ENCODE results near the gene NCKAP5.

DNA sequence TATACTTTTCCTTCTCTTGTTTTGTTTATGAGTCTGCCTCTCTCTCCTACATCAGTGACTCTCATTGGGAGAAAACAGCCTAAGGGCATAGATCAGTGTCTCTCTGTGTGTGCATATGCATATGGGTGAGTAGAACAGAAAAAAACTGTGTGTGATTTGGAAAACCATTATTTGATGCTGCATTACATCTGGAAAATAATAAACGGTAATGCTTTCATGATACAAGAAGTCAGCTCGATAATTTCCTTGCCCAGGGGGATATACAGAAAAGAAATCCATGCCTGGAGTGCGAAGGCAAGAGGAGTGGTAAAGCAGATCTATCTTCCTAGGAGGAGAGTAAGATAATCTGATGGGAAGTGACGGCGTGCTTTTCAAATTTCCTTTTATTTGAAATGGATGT, 676.8 kb downstream of the NCKAP5 start:
- TF ChIP-seq CTCF (CRISPR knock-in tag; IDR thresholded peaks at IDR 0.05) (no peak), POLR2A (IDR thresholded peaks at IDR 0.05; ENCODE audit: insufficient read depth in 1 of 2, low read depth in 2 of 2, low read length in 2 of 2) (no peak), HOXA7 (CRISPR knock-in tag; IDR thresholded peaks at IDR 0.05) (no peak), ZNF660 (CRISPR knock-in tag; IDR thresholded peaks at IDR 0.05; ENCODE audit: borderline replicate concordance, low read depth) (no peak), ZBTB46 (CRISPR knock-in tag; IDR thresholded peaks at IDR 0.05; ENCODE audit: borderline replicate concordance) (no peak), ZNF644 (CRISPR knock-in tag; IDR thresholded peaks at IDR 0.05; ENCODE audit: low read depth) (no peak), PRDM15 (CRISPR knock-in tag; IDR thresholded peaks at IDR 0.05) (no peak), NR2C2 (CRISPR knock-in tag; IDR thresholded peaks at IDR 0.05; ENCODE audit: borderline replicate concordance) (no peak), CREB1 (IDR thresholded peaks at IDR 0.05) (no peak), CREB1 (CRISPR knock-in tag; IDR thresholded peaks at IDR 0.05) (no peak)

Data from HepG2 (cell line).